ENCODE results near the gene PPP1R15A.

DNA sequence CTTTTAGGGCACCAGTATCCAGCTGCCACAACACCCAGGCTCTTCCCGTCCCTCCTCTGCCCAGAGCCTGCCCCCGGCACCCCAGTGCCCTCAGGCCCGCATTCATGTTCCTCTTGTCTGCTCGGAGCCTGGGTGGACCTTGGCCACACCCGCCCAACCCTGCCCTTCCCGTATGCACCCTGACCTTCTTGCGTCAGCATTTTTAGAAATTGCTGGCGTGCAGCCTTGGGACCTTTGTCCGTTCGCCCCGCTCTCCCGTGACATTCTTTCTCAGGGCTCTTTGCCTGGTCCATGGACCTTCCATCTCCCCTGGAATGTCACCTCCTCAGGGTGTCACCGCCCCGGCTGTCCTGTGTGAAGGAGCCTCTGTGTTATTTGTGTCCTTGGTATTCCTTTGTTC lies 35.5 kb downstream of the PPP1R15A start:
- TF ChIP-seq POLR2A (IDR thresholded peaks at IDR 0.05) (no peak), CTCF (IDR thresholded peaks at IDR 0.05) (no peak)
